Pancreas (tissue), 10 donors: ENCODE measurements around the gene MAP2K5. TPM values are rescaled to one million over a fixed set of nuclear protein-coding genes. Genes with fewer than 3 reads are reported as not detected.
A peak's percentile ranks its signal among the peaks of the same experiment; 100 is the strongest.

ENCODE experiments used
- ATAC-seq, 4 donors: fragments of 200-7000 bp; cut with Tn5 transposase; one replicate each; pipeline versions ENCODE4 v1.8.0 to v1.9.1; 2020; ENCODE audit warnings: mild to moderate bottlenecking in 4 of 4, moderate library complexity in 4 of 4
- DNase-seq, 6 donors: peaks; one replicate each; pipeline ENCODE4 v3.0.0-alpha.2; 2020
- FAIRE-seq: peaks from 2 replicates; lab custom pipeline; 2012; peaks lifted over from hg19 to GRCh38; lab: Jason Lieb, UNC
- H3K27ac ChIP-seq, 4 donors: fragments of 200-600 bp; sonication (generic); 1 replicate in 3 of 4; 2 replicates in 1 of 4; pipeline versions ENCODE4 v1.5.0 to v1.8.0; 2020
- H3K27me3 ChIP-seq, 4 donors: fragments of 200-600 bp; one replicate each; pipeline ENCODE4 v1.8.0; 2021
- H3K36me3 ChIP-seq, 3 donors: fragments of 200-600 bp; sonication (generic) in 1 of 3; one replicate each; pipeline versions ENCODE4 v1.5.0 to v1.8.0; 2020 to 2021
- H3K4me1 ChIP-seq, 3 donors: fragments of 200-600 bp; one replicate each; pipeline ENCODE4 v1.8.0; 2021
- H3K4me3 ChIP-seq, 4 donors: fragments of 200-600 bp; sonication (generic) in 2 of 4; one replicate each; pipeline versions ENCODE4 v1.5.0 to v1.8.0; 2020 to 2021
- H3K9me3 ChIP-seq, 4 donors: fragments of 200-600 bp; one replicate each; pipeline ENCODE4 v1.8.0; 2021
- WGBS, 2 donors: extraction: QIAGEN DNeasy Blood & Tissue Kit; methylation state at CpG; one replicate each; pipeline ENCODE4 v1.1.7; 2013; 5-methylcytosine and 5-hydroxymethylcytosine counted together
- intact Hi-C, 3 donors: fragments of 100-400 bp; cut with DNase I; formaldehyde crosslinking; loops; one replicate each; pipeline versions ENCODE4 v1.11.1 to v1.14.2; 2022
- polyA plus RNA-seq, 2 donors: library from polyadenylated mRNA; stranded (reverse); fragments of 200-250 nt; gene quantifications; one replicate each; pipeline ENCODE4 v1.2.3, GENCODE V29; 2013
- total RNA-seq, 6 donors: library from RNA; stranded (reverse); fragmentation: NEBNext Ultra II Directional in 4 of 6; extraction: Animal tissue kit (Norgen Biotek cat#: 25700) in 4 of 6; gene quantifications; one replicate each; pipeline versions ENCODE4 v1.2.1 to v1.2.4, GENCODE V29; 2021 to 2023
- TF ChIP-seq, protein P1 (sequence below), 4 donors: fragments of 200-600 bp; sonication (generic) in 3 of 4; IDR thresholded peaks; one replicate each; pipeline versions ENCODE4 v1.5.0 to v1.8.0; 2021; ENCODE audit warnings: antibody characterized with exemption in 4 of 4
- donor health status: healthy with polysubstance abuse.
- donor health status: DM: no; HTN: no; CAD: no; lungs with moderate emphysema.
- donor health status: DM: no; HTN: no; CAD: no.
- donor health status: control.
- donor health status: control.
- donor health status: Bipolar disorder and iron deficiency.
- donor health status: DM: yes; HTN: yes; CAD: no.
- donor health status: DM: no; HTN: no; CAD: no.
- donor health status: DM: no; HTN: no; CAD: no.
- donor health status: DM: yes; HTN: yes; CAD: no.

MAP2K5 gene
- total and polyA plus RNA-seq, 8 donors: 5.5 to 14.8 (median 10.0) TPM

DNA sequence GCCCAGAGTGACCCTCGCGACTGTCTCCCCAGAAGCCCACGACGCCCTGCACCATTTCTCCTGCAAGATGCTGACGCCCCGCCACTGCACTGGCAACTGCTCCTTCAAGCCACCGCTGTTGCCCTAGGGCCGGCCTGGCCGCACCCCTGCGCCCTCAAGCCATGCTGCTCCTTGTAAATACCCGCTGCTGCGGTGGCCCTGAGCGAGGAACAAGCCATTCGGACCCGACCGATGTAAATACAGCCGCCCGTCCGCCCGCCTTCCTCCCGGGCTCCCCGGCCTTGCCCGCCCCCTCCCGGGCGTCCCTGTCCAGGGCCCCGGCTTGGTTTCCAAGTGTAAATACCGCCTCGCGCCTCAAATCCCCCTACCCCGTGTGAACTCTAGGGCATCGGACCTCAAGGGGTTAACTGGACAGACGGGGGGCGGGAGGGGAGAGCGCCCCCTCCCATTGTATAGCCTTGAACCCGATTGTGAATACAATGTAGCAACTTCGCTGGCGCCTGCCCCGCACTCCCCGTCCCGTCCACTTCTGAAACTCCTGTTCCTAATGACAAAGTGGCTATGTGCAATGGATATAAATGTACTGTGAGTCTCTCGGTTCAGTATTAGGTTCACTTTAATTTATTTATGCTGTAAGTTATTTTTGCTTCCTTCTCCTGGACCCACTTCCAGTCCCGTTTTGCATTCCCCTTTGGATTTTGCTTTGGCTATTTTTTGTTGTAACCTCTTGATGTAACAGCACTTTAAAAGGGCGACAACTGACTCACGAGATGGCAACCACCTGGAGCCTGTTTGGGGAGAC is 291.4 kb downstream of the MAP2K5 start:
- DNase-seq (peak in 2 of 6 donors; percentile 78 to 82), ATAC-seq (peak; percentile 38 to 62 (median 56)), FAIRE-seq (no peak)
- TF ChIP-seq, protein P1, sequence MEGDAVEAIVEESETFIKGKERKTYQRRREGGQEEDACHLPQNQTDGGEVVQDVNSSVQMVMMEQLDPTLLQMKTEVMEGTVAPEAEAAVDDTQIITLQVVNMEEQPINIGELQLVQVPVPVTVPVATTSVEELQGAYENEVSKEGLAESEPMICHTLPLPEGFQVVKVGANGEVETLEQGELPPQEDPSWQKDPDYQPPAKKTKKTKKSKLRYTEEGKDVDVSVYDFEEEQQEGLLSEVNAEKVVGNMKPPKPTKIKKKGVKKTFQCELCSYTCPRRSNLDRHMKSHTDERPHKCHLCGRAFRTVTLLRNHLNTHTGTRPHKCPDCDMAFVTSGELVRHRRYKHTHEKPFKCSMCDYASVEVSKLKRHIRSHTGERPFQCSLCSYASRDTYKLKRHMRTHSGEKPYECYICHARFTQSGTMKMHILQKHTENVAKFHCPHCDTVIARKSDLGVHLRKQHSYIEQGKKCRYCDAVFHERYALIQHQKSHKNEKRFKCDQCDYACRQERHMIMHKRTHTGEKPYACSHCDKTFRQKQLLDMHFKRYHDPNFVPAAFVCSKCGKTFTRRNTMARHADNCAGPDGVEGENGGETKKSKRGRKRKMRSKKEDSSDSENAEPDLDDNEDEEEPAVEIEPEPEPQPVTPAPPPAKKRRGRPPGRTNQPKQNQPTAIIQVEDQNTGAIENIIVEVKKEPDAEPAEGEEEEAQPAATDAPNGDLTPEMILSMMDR (IDR thresholded peaks at IDR 0.05): peak in 2 of 4 donors; percentile 18 to 31
- Histone ChIP-seq H3K36me3 (no peaks in the 10 kb centered on the region), H3K4me3 (peak overlapping the region in 2 of 4 donors; percentile 21 to 43), H3K27ac (no peak overlapping the region), H3K4me1 (peaks cover 0 to 11% (median 8%) of the 10 kb centered on the region in 3 donors), H3K27me3 (peaks cover 0 to 28% (median 1%) of the 10 kb centered on the region in 4 donors), H3K9me3 (no peaks in the 10 kb centered on the region)
- WGBS, 2 donors: 3 to 4% methylated on average over 44 of the region's 44 CpGs
- intact Hi-C loops: loop anchor here in 2 of 3 donors (5.0 to 10.0 kb wide), 2 partner anchors 369 to 377 kb away; no protein-coding TSS in a partner anchor

DNA sequence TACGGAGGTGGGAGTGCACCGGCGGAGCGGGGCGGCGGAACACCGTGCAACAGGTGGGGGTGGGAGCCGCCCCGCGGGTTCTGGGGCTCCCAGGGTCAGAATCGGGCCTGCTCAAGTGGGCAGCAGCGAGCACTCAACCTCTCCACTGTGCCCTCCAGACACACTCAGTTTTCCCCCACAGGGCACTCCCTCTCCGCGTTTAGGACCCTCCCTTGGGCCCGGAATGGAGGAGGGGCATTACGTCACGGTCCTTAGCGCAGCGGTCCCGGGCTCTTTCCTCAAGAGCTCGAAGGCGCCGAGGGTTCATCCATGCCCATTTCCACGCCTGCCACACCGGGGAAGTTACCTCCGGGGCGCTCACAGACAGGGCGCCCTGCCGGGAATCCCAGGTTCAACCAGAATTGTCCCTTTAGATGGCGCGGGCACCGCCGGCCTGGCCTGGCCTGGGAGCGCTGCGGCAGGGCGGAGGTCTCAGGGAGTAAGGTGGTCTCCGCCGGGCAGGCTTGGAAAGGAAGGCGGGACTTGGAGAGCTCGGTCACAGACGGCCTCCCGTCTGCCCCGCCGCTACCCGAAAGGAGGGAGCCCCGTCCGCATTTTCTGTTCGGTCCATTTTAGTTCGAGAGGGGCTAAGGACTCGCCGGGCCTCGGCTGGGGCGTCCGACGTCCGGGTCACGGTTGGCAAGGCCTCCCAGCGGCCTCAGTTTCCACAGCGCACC is 292.2 kb downstream of the MAP2K5 start:
- intact Hi-C loops: loop anchor here in 2 of 3 donors (5.0 to 10.0 kb wide), 3 partner anchors 370 to 887 kb away; no protein-coding TSS in a partner anchor
- Histone ChIP-seq H3K9me3 (no peaks in the 10 kb centered on the region), H3K27me3 (peaks cover 0 to 26% (median 0%) of the 10 kb centered on the region in 4 donors), H3K4me3 (peak overlapping the region in 2 of 4 donors; percentile 21 to 43), H3K36me3 (no peaks in the 10 kb centered on the region), H3K27ac (no peak overlapping the region), H3K4me1 (peaks cover 0 to 15% (median 8%) of the 10 kb centered on the region in 3 donors)
- TF ChIP-seq, protein P1 (IDR thresholded peaks at IDR 0.05): no peak
- 9 to 13% methylated on average over 59 of the region's 59 CpGs for WGBS, 2 donors
- FAIRE-seq: no peak
- peak in 1 of 6 donors; percentile 63 for DNase-seq
- peak in 2 of 4 donors; percentile 2 to 3 for ATAC-seq

DNA sequence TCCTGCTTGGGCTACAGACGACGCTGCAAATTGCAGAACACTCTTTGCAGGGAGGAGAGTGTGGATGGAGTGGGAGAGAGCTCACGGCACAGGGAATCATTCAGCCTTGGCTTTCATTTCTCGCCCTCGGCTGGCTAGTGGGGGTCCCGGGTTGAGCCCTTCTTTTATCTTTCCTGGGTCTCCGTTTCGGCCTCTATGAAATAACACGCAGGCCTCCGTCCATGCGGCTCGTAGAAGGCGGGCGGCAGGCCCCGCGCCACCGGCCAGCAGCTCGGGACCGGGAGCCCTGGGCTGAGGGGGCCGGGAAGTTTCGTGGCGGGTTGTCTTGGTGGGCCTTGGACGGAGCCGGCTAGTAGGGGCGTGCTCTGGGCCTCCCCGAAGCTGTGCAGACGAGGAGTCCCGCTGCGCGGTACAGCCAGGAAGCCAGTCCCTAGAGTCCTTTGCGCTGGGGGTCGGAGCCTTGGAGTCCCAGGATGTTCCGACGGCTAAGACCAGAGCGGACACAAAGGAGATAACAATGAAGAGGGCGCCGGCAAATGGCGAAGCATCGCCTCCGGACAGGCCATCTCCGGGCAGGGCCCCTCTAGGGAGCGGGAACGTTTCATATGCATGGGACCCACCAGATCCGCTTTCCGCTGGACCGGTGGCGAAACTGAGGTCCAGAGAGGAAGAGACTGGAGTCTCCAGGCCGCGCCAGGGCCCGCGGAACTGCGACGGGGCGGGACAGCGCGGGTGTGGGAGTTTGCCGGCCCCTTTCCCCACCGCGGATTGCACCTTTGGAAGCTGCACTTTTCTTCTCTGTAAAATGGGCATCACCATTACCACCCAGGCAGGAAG is 293.0 kb downstream of the MAP2K5 start:
- peak in 1 of 6 donors; percentile 62 for DNase-seq
- TF ChIP-seq, protein P1 (IDR thresholded peaks at IDR 0.05): no peak
- Histone ChIP-seq H3K36me3 (no peaks in the 10 kb centered on the region), H3K4me3 (peak overlapping the region in 2 of 4 donors; percentile 21 to 43), H3K9me3 (no peaks in the 10 kb centered on the region), H3K27ac (no peak overlapping the region), H3K27me3 (peaks cover 0 to 24% (median 0%) of the 10 kb centered on the region in 4 donors), H3K4me1 (peaks cover 0 to 15% (median 8%) of the 10 kb centered on the region in 3 donors)
- no peak for FAIRE-seq
- WGBS, 2 donors: 35 to 36% methylated on average over 56 to 59 of the region's 59 CpGs
- ATAC-seq: no peak
- intact Hi-C loops: loop anchor here in 2 of 3 donors (5.0 to 10.0 kb wide), 2 partner anchors 371 to 888 kb away; no protein-coding TSS in a partner anchor

DNA sequence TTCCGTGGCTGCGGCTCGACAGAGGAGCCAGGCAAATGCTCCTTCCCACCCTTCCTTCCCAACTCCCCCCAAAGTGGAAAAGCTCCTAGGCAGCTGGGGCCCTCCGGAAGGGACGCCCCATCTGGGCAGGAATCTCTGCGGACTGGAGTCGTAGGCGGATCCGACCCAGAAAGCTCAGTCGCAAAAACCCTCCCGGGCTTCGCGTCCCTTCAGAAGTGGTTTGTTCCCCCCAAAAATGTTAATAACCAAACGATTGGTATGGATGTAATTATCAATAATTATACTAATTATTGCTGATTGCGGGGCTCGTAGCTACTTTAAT is 293.6 kb downstream of the MAP2K5 start:
- intact Hi-C loops: loop anchor here in 2 of 3 donors (5.0 to 10.0 kb wide), 2 partner anchors 371 to 889 kb away; no protein-coding TSS in a partner anchor

More for the DNA sequence above, 293.6 kb downstream of the MAP2K5 start:
- Histone ChIP-seq H3K27ac (no peak overlapping the region), H3K27me3 (peaks cover 0 to 18% (median 0%) of the 10 kb centered on the region in 4 donors), H3K36me3 (no peaks in the 10 kb centered on the region), H3K4me1 (peaks cover 0 to 17% (median 8%) of the 10 kb centered on the region in 3 donors), H3K4me3 (peak overlapping the region in 1 of 4 donors; percentile 43), H3K9me3 (no peaks in the 10 kb centered on the region)
- ATAC-seq: no peak
- TF ChIP-seq, protein P1 (IDR thresholded peaks at IDR 0.05): no peak
- no peak for FAIRE-seq
- 17 to 18% methylated on average over 16 of the region's 16 CpGs for WGBS, 2 donors
- DNase-seq: no peak
